Brain pericyte (primary cell): Measurements from ENCODE around the gene C11orf16.
"Not testable (repeated sequence)": the region's sequence is repeated elsewhere in the genome, so short reads cannot be mapped to it uniquely, and the experiment has no call there.

ENCODE experiments used
- DNase-seq: peaks from one replicate; pipeline ENCODE4 v3.0.0-alpha.2; 2012; ENCODE audit warnings: low read depth, low spot score

Gene C11orf16

GRCh38 chr11:8886322-8886721 lies 46.4 kb downstream of the C11orf16 start:
- DNase-seq: no peak

- DNase-seq: not testable (repeated sequence)
These were observed 51.2 kb downstream of the C11orf16 start for GRCh38 chr11:8881585-8881984.

GRCh38 chr11:8878771-8879170 lies 54.0 kb downstream of the C11orf16 start:
- DNase-seq: no peak

- DNase-seq: no peak
These were observed 58.9 kb downstream of the C11orf16 start for GRCh38 chr11:8873741-8874405.

GRCh38 chr11:8871962-8872361 lies 60.8 kb downstream of the C11orf16 start:
- no peak for DNase-seq

- DNase-seq: peak; percentile 86
These were observed 61.5 kb downstream of the C11orf16 start for GRCh38 chr11:8871171-8871775.

- DNase-seq: no peak
These were observed 62.2 kb downstream of the C11orf16 start for GRCh38 chr11:8870411-8871170.
